ENCODE measurements around the gene PTPN14. TPM values are rescaled to one million over a fixed set of nuclear protein-coding genes. Genes with fewer than 3 reads are reported as not detected.

Gene PTPN14
- total RNA-seq, 6 donors from 2014 or later: 15.4 to 42.9 (median 27.0) TPM

DNA sequence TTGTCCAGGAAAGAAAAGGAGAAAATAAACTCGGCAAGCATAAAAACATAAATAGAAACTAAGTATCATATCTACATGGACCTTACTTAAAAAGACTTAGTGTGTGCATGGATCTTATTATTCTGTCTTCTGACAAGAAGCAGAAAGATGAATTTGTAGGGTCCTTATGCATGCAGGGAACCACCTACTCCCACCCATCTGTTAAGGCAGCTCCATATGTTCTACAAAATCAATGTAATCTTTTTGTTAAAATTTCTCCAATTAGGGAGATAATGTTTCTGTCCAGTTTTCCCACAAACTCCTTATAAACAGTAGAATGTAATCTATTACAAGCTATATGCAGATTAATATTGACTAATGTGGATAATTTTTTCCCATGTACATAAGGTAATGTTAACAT, 13.9 kb upstream of the PTPN14 start:
- DNase-seq (no peak), ATAC-seq (ENCODE audit: low FRiP score in 2 of 2) (no peak)
- Histone ChIP-seq H3K27me3 (no peaks in the 10 kb centered on the region), H3K36me3 (no peaks in the 10 kb centered on the region), H3K27ac (no peak overlapping the region), H3K4me3 (no peak overlapping the region), H3K9me3 (no peaks in the 10 kb centered on the region), H3K4me1 (peaks cover 0 to 8% (median 0%) of the 10 kb centered on the region in 4 donors)
- 70 to 84% methylated on average over 1 of the region's 1 CpG for WGBS, 2 donors
- TF ChIP-seq POLR2AphosphoS5 (IDR thresholded peaks at IDR 0.05) (no peak), EP300 (IDR thresholded peaks at IDR 0.05) (no peak), POLR2A (IDR thresholded peaks at IDR 0.05) (no peak)
- TF ChIP-seq, protein P1, sequence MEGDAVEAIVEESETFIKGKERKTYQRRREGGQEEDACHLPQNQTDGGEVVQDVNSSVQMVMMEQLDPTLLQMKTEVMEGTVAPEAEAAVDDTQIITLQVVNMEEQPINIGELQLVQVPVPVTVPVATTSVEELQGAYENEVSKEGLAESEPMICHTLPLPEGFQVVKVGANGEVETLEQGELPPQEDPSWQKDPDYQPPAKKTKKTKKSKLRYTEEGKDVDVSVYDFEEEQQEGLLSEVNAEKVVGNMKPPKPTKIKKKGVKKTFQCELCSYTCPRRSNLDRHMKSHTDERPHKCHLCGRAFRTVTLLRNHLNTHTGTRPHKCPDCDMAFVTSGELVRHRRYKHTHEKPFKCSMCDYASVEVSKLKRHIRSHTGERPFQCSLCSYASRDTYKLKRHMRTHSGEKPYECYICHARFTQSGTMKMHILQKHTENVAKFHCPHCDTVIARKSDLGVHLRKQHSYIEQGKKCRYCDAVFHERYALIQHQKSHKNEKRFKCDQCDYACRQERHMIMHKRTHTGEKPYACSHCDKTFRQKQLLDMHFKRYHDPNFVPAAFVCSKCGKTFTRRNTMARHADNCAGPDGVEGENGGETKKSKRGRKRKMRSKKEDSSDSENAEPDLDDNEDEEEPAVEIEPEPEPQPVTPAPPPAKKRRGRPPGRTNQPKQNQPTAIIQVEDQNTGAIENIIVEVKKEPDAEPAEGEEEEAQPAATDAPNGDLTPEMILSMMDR (IDR thresholded peaks at IDR 0.05): no peak

DNA sequence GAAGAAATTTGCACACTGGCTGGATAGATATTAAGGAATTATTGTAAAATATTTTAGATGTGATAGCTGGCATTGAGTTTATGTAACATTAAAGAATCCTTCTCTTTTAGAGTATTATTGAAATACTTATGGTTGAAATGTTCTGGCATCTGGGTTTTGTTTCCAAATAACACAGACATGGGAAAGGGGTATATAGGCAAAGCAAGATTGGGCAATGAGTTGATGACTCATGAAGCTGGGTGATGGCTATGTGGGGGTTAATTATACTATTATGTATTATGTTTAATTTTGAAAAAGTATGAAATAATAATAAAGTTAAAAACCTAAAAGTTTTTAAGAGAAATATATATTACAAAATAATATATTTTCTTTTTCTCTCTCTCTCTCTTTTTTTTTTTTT, 12.5 kb upstream of the PTPN14 start:
- H3K9me3 ChIP-seq: no peaks in the 10 kb centered on the region
- H3K27me3 ChIP-seq: no peaks in the 10 kb centered on the region
- no peak for DNase-seq
- H3K27ac ChIP-seq: no peak overlapping the region
- ATAC-seq (ENCODE audit: low FRiP score in 2 of 2): no peak
- TF ChIP-seq POLR2AphosphoS5 (IDR thresholded peaks at IDR 0.05): no peak
- TF ChIP-seq, protein P1 (IDR thresholded peaks at IDR 0.05): no peak
- TF ChIP-seq POLR2A (IDR thresholded peaks at IDR 0.05): no peak
- TF ChIP-seq EP300 (IDR thresholded peaks at IDR 0.05): no peak
- H3K4me1 ChIP-seq: peaks cover 0 to 8% (median 0%) of the 10 kb centered on the region in 4 donors
- no peak overlapping the region for H3K4me3 ChIP-seq
- no peaks in the 10 kb centered on the region for H3K36me3 ChIP-seq

DNA sequence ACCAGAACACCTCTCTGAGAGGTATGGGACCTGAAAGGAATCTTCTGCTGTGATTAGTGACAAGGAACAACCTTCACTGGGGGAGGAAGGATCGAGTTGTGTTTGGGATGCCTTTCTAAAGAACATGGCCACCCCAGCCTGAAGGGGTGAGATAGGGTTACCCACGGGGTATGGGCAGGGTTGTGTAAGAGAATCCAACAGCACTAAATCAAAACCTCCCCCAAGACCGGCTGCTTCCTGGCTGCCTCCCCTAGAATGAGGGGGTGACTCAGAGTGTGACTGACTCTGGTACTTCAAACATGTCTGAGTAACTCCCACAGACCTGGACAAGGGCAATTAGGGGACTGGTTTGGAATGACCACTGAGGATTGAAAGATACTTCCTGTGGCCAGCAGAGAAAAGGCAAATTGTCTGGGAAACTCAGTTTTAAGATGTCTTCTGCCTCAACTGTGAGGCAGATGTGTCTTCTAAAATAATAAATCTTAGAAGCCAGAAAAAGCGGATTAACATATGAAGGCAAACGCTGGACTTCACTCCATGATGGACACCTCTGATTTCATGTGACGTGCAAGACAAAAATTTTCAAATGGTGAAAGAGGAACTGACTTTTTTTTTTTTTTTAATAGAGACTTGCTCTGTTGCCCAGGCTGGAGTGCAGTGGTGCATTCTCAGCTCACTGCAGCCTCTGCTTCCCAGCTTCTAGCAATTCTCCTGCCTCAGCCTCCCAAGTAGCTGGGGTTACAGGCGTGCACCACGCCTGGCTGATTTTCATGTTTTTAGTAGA, 6.7 kb upstream of the PTPN14 start:
- Histone ChIP-seq H3K9me3 (no peaks in the 10 kb centered on the region), H3K36me3 (no peaks in the 10 kb centered on the region), H3K4me1 (no peaks in the 10 kb centered on the region), H3K27me3 (no peaks in the 10 kb centered on the region), H3K27ac (no peak overlapping the region), H3K4me3 (no peak overlapping the region)
- 58 to 64% methylated on average over 7 to 8 of the region's 8 CpGs for WGBS, 2 donors
- TF ChIP-seq POLR2A (IDR thresholded peaks at IDR 0.05) (no peak), EP300 (IDR thresholded peaks at IDR 0.05) (no peak), POLR2AphosphoS5 (IDR thresholded peaks at IDR 0.05) (no peak)
- TF ChIP-seq, protein P1 (IDR thresholded peaks at IDR 0.05): no peak
- ATAC-seq (ENCODE audit: low FRiP score in 2 of 2) (peak; percentile 24 to 54), DNase-seq (no peak)

DNA sequence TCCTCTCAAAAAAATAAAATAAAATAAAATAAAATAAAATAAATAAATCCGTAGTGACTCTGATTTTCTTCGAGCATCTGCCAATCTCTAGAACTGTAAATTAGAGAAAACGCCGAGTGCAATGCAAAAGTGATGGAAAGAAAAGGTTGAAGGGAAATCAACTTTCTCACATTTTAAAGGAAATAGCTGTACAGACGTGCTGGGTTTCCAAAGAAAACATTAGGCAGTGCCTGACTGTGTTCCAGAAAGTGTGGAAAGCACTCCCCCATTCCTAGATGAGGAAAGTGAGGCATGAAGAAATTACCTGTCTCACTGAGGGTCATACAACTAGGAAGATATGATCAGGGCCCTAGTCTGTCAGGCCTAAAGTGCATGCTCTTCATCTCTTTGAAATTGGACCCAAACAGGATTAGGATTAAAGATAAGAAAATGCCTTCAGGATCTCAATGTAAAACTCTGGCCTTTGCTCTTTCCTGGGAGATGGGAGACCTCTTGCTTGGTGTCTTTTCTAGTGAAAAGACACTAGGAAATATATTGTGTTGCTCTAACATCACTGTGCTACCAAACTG, 1.8 kb upstream of the PTPN14 start:
- ATAC-seq (ENCODE audit: low FRiP score in 2 of 2) (no peak), DNase-seq (no peak)
- peaks cover 12 to 37% (median 24%) of the 10 kb centered on the region in 4 donors for H3K4me1 ChIP-seq
- H3K9me3 ChIP-seq: no peaks in the 10 kb centered on the region
- no peaks in the 10 kb centered on the region for H3K27me3 ChIP-seq
- WGBS, 2 donors: 84 to 88% methylated on average over 5 of the region's 5 CpGs
- H3K4me3 ChIP-seq: no peak overlapping the region
- H3K27ac ChIP-seq: peak overlapping the region; percentile 95 to 96 (median 96)
- TF ChIP-seq POLR2A (IDR thresholded peaks at IDR 0.05) (no peak), EP300 (IDR thresholded peaks at IDR 0.05) (no peak)
- TF ChIP-seq, protein P1 (IDR thresholded peaks at IDR 0.05): no peak
- no peaks in the 10 kb centered on the region for H3K36me3 ChIP-seq

Measured in upper lobe of left lung (tissue), 6 donors.